ENCODE data around the gene MIER2. TPM values are rescaled to one million over a fixed set of nuclear protein-coding genes. Genes with fewer than 3 reads are reported as not detected.
"Not testable (repeated sequence)": the region's sequence is repeated elsewhere in the genome, so short reads cannot be mapped to it uniquely, and the experiment has no call there.

The MIER2 gene
- total RNA-seq, 2 donors from 2014 or later = 3.1 to 9.6 TPM

DNA sequence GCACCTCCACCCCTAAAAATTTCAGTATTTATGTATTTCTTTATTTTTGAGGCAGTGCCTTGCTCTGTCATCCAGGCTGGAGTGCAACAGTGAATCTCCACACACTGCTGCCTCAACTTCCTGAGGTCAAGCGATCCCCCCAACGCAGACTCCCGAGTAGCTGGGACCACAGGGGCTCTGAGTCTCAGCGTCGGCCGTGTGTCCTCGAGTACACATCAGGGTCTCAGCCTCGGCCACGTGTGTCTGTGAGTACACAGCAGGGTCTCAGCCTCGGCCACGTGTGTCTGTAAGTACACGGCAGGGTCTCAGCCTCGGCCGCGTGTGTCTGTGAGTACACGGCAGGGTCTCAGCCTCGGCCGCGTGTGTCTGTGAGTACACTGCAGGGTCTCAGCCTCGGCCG, 43.2 kb upstream of the MIER2 start:
- ATAC-seq (no peak), DNase-seq (no peak)
- 40 to 54% methylated on average over 8 to 11 of the region's 21 CpGs for WGBS, 2 donors
- no peak overlapping the region for H3K4me3 ChIP-seq
- H3K9me3 ChIP-seq = no peaks in the 10 kb centered on the region
- intact Hi-C loops (cut with DNase I) = no loop called here
- H3K27me3 ChIP-seq = peaks cover 0 to 6% of the 10 kb centered on the region in 2 donors
- no peak for TF ChIP-seq POLR2A (IDR thresholded peaks at IDR 0.05)
- TF ChIP-seq, protein P1, sequence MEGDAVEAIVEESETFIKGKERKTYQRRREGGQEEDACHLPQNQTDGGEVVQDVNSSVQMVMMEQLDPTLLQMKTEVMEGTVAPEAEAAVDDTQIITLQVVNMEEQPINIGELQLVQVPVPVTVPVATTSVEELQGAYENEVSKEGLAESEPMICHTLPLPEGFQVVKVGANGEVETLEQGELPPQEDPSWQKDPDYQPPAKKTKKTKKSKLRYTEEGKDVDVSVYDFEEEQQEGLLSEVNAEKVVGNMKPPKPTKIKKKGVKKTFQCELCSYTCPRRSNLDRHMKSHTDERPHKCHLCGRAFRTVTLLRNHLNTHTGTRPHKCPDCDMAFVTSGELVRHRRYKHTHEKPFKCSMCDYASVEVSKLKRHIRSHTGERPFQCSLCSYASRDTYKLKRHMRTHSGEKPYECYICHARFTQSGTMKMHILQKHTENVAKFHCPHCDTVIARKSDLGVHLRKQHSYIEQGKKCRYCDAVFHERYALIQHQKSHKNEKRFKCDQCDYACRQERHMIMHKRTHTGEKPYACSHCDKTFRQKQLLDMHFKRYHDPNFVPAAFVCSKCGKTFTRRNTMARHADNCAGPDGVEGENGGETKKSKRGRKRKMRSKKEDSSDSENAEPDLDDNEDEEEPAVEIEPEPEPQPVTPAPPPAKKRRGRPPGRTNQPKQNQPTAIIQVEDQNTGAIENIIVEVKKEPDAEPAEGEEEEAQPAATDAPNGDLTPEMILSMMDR (IDR thresholded peaks at IDR 0.05) = no peak
- no peaks in the 10 kb centered on the region for H3K36me3 ChIP-seq (replicated peaks in 1 of 2; ENCODE audit: insufficient read depth in 1 of 2, low read depth in 2 of 2)
- H3K4me1 ChIP-seq = no peaks in the 10 kb centered on the region
- no peak overlapping the region for H3K27ac ChIP-seq

DNA sequence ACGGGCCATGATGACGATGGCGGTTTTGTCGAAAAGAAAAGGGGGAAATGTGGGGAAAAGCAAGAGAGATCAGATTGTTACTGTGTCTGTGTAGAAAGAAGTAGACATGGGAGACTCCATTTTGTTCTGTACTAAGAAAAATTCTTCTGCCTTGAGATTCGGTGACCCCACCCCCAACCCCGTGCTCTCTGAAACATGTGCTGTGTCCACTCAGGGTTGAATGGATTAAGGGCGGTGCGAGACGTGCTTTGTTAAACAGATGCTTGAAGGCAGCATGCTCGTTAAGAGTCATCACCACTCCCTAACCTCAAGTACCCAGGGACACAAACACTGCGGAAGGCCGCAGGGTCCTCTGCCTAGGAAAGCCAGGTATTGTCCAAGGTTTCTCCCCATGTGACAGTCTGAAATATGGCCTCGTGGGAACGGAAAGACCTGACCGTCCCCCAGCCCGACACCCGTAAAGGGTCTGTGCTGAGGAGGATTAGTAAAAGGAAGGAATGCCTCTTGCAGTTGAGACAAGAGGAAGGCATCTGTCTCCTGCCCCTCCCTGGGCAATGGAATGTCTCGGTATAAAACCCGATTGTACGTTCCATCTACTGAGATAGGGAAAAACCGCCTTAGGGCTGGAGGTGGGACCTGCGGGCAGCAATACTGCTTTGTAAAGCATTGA, 42.2 kb upstream of the MIER2 start:
- ATAC-seq; H3K4me3 ChIP-seq; H3K4me1 ChIP-seq; H3K27ac ChIP-seq; DNase-seq; H3K9me3 ChIP-seq; H3K27me3 ChIP-seq; H3K36me3 ChIP-seq (replicated peaks in 1 of 2; ENCODE audit: insufficient read depth in 1 of 2, low read depth in 2 of 2); intact Hi-C loops (cut with DNase I): not testable (repeated sequence)
- 19 to 22% methylated on average over 7 to 8 of the region's 22 CpGs for WGBS, 2 donors

DNA sequence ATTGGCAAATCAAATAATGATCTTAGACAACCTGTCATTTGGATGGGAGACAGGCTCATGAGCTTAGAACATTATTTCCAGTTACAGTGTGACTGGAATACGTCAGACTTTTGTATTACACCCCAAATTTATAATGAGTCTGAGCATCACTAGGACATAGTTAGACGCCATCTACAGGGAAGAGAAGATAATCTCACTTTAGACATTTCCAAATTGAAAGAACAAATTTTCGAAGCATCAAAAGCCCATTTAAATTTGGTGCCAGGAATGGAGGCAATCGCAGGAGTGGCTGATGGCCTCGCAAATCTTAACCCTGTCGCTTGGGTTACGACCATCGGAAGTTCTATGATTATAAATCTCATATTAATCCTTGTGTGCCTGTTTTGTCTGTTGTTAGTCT, 41.6 kb upstream of the MIER2 start:
- H3K4me1 ChIP-seq; ATAC-seq; DNase-seq; H3K27ac ChIP-seq; H3K27me3 ChIP-seq; H3K4me3 ChIP-seq; H3K9me3 ChIP-seq; intact Hi-C loops (cut with DNase I); H3K36me3 ChIP-seq (replicated peaks in 1 of 2; ENCODE audit: insufficient read depth in 1 of 2, low read depth in 2 of 2): not testable (repeated sequence)
- 40 to 61% methylated on average over 8 of the region's 8 CpGs for WGBS, 2 donors

DNA sequence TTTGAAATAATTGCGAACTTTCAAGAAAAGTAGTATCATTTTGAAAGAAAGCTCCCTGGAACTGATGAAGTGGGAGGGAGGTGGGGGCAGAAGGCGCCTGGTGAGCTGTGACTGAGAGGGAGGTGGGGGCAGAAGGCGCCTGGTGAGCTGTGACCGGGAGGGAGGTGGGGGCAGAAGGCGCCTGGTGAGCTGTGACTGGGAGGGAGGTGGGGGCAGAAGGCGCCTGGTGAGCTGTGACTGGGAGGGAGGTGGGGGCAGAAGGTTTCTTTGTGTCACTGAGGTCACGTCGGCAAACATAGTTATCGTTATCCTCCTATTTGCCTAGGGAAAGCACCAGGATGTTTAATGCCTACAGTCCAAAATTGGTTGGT, 40.2 kb upstream of the MIER2 start:
- Histone ChIP-seq H3K9me3 (no peaks in the 10 kb centered on the region), H3K4me1 (no peaks in the 10 kb centered on the region), H3K27me3 (peaks cover 0 to 6% of the 10 kb centered on the region in 2 donors), H3K27ac (no peak overlapping the region), H3K4me3 (no peak overlapping the region), H3K36me3 (replicated peaks in 1 of 2; ENCODE audit: insufficient read depth in 1 of 2, low read depth in 2 of 2) (no peaks in the 10 kb centered on the region)
- intact Hi-C loops (cut with DNase I) = no loop called here
- ATAC-seq = no peak
- no peak for DNase-seq
- WGBS, 2 donors = 45 to 66% methylated on average over 8 to 9 of the region's 9 CpGs
- TF ChIP-seq POLR2A (IDR thresholded peaks at IDR 0.05) = no peak
- TF ChIP-seq, protein P1 (IDR thresholded peaks at IDR 0.05) = no peak

DNA sequence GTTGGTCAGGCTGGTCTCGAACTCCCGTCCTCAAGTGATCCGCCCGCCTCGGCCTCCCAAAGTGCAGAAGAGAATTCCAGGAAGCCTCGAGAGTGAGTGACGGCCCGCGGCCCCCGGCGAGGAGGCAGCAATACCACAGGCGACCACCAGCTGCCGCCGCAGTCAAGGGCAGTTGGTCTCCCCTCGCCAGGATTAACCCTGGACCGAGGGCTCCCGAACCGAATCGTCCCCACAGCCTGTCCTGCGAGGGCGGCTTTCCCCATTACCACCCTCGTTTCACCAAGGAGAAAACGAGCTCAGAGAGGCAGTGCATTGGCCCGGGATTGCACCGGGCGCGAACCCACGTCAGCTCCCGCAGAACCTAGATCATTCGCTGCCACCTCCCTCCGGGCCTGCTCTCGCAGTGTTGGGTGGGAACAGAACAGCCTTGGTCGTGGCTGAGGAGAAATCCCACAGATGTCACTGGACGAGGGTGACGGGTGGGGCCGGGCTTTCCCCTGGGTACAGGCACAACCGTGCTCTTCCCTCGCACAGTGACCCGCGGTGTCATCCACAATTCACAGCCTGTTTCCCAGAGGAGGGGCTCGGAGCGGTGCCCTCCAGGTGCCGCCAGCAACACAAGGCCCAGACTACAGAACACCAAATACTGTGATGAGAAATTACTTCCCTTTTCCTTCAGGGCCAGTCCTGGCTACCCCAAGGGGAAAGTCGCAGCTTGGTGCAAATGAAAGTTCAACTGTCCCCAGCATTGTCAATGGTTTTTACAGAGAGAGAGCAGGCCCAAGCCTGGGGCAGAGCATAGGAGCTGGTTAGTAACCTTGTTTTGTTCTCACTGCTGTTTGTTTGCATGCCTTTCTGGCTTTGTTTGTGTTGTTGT, 39.6 kb upstream of the MIER2 start:
- intact Hi-C loops (cut with DNase I) = no loop called here
- TF ChIP-seq POLR2A (IDR thresholded peaks at IDR 0.05) = no peak
- TF ChIP-seq, protein P1 (IDR thresholded peaks at IDR 0.05) = peak; percentile 35 to 81 (median 62)
- Histone ChIP-seq H3K4me1 (no peaks in the 10 kb centered on the region), H3K27me3 (peaks cover 0 to 6% of the 10 kb centered on the region in 2 donors), H3K27ac (no peak overlapping the region), H3K36me3 (replicated peaks in 1 of 2; ENCODE audit: insufficient read depth in 1 of 2, low read depth in 2 of 2) (no peaks in the 10 kb centered on the region), H3K4me3 (no peak overlapping the region), H3K9me3 (no peaks in the 10 kb centered on the region)
- ATAC-seq (peak; percentile 74), DNase-seq (peak; percentile 31 to 52 (median 39))
- WGBS, 2 donors = 18 to 23% methylated on average over 6 to 43 of the region's 44 CpGs

All from body of pancreas (tissue), 4 donors.